ENCODE results near the gene HHATL. TPM values are rescaled to one million over a fixed set of nuclear protein-coding genes. Genes with fewer than 3 reads are reported as not detected.

The HHATL gene
- total and polyA plus RNA-seq, 10 of the 15 experiments (the other 5 are each of a cell fraction or from before 2014, with no cell fraction given) = not detected

DNA sequence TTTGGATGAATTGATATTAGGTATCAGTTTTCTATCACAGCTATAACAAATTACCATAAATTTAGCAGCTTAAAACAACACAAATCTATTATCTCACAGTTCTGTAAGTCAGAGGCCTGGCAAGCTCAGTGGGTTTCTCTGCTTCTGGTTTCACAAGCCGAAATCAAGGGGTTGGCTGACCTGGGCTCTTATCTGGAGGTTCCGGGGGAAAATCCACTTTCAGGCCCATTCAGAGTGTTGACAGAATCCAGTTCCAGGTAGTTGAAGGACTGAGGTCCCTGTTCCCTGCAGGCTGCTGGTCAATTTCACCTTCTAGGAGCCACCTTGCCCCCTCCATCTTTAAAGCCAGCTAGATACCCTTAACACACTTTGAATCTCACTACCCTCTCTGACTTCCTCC is 11.1 kb upstream of the HHATL start:
- no peak overlapping the region for H2AFZ ChIP-seq (ENCODE audit: control insufficient read depth, low read depth, low read length)
- FAIRE-seq = no peak
- H3K4me1 ChIP-seq (ENCODE audit: control insufficient read depth, insufficient read depth, low read length) = no peaks in the 10 kb centered on the region
- ChIA-PET SMC1A (ENCODE audit: uncharacterized antibody, unreplicated experiment) (no interaction called here), CTCF (interaction anchor here (0.7 kb wide), 1 partner anchor 118 kb away, joined by 5 read pairs; no protein-coding TSS in a partner anchor), RAD21 (ENCODE audit: unreplicated experiment) (no interaction called here), POLR2A (no interaction called here)
- no peaks in the 10 kb centered on the region for H3K79me2 ChIP-seq (ENCODE audit: control insufficient read depth, insufficient read depth, low read length)
- no peak for DNase-seq (ENCODE audit: low read depth, low spot score)
- in situ Hi-C loops (cut with MboI) = no loop called here
- no peak overlapping the region for H3K4me3 ChIP-seq
- no peaks in the 10 kb centered on the region for H4K20me1 ChIP-seq (ENCODE audit: control insufficient read depth, insufficient read depth)
- TF ChIP-seq SMAD1 (IDR thresholded peaks at IDR 0.05; ENCODE audit: low read depth, partially characterized antibody) (no peak), RCOR1 (conservative IDR thresholded peaks at IDR 0.05; ENCODE audit: low read depth, low read length) (no peak), MXI1 (IDR thresholded peaks at IDR 0.05; ENCODE audit: low read depth, low read length) (no peak), MYB (IDR thresholded peaks at IDR 0.05; ENCODE audit: borderline replicate concordance, low read depth, low read length) (no peak), ZBED1 (IDR thresholded peaks at IDR 0.05; ENCODE audit: borderline replicate concordance) (no peak), PAX5 (IDR thresholded peaks at IDR 0.05; ENCODE audit: borderline replicate concordance, low read depth, low read length) (no peak), TCF3 (IDR thresholded peaks at IDR 0.05; ENCODE audit: borderline replicate concordance, insufficient read depth, low read depth, low read length) (no peak), ZSCAN29 (IDR thresholded peaks at IDR 0.05) (no peak), KLF5 (IDR thresholded peaks at IDR 0.05; ENCODE audit: partially characterized antibody) (no peak), CBFB (IDR thresholded peaks at IDR 0.05; ENCODE audit: low read depth) (no peak), IRF4 (IDR thresholded peaks at IDR 0.05; ENCODE audit: low read depth, low read length) (no peak), SMARCA5 (IDR thresholded peaks at IDR 0.05) (no peak)
- TF ChIP-seq, protein P1, sequence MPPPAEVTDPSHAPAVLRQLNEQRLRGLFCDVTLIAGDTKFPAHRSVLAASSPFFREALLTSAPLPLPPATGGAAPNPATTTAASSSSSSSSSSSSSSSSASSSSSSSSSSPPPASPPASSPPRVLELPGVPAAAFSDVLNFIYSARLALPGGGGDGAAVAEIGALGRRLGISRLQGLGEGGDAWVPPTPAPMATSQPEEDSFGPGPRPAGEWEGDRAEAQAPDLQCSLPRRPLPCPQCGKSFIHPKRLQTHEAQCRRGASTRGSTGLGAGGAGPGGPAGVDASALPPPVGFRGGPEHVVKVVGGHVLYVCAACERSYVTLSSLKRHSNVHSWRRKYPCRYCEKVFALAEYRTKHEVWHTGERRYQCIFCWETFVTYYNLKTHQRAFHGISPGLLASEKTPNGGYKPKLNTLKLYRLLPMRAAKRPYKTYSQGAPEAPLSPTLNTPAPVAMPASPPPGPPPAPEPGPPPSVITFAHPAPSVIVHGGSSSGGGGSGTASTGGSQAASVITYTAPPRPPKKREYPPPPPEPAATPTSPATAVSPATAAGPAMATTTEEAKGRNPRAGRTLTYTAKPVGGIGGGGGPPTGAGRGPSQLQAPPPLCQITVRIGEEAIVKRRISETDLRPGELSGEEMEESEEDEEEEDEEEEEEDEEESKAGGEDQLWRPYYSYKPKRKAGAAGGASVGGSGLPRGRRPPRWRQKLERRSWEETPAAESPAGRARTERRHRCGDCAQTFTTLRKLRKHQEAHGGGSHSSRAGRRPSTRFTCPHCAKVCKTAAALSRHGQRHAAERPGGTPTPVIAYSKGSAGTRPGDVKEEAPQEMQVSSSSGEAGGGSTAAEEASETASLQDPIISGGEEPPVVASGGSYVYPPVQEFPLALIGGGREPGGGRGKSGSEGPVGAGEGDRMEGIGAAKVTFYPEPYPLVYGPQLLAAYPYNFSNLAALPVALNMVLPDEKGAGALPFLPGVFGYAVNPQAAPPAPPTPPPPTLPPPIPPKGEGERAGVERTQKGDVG (CRISPR knock-in tag; IDR thresholded peaks at IDR 0.05) = no peak
- TF ChIP-seq, protein P2, sequence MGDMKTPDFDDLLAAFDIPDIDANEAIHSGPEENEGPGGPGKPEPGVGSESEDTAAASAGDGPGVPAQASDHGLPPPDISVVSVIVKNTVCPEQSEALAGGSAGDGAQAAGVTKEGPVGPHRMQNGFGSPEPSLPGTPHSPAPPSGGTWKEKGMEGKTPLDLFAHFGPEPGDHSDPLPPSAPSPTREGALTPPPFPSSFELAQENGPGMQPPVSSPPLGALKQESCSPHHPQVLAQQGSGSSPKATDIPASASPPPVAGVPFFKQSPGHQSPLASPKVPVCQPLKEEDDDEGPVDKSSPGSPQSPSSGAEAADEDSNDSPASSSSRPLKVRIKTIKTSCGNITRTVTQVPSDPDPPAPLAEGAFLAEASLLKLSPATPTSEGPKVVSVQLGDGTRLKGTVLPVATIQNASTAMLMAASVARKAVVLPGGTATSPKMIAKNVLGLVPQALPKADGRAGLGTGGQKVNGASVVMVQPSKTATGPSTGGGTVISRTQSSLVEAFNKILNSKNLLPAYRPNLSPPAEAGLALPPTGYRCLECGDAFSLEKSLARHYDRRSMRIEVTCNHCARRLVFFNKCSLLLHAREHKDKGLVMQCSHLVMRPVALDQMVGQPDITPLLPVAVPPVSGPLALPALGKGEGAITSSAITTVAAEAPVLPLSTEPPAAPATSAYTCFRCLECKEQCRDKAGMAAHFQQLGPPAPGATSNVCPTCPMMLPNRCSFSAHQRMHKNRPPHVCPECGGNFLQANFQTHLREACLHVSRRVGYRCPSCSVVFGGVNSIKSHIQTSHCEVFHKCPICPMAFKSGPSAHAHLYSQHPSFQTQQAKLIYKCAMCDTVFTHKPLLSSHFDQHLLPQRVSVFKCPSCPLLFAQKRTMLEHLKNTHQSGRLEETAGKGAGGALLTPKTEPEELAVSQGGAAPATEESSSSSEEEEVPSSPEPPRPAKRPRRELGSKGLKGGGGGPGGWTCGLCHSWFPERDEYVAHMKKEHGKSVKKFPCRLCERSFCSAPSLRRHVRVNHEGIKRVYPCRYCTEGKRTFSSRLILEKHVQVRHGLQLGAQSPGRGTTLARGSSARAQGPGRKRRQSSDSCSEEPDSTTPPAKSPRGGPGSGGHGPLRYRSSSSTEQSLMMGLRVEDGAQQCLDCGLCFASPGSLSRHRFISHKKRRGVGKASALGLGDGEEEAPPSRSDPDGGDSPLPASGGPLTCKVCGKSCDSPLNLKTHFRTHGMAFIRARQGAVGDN (IDR thresholded peaks at IDR 0.05) = no peak
- TF ChIP-seq, protein P3, sequence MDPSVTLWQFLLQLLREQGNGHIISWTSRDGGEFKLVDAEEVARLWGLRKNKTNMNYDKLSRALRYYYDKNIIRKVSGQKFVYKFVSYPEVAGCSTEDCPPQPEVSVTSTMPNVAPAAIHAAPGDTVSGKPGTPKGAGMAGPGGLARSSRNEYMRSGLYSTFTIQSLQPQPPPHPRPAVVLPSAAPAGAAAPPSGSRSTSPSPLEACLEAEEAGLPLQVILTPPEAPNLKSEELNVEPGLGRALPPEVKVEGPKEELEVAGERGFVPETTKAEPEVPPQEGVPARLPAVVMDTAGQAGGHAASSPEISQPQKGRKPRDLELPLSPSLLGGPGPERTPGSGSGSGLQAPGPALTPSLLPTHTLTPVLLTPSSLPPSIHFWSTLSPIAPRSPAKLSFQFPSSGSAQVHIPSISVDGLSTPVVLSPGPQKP (IDR thresholded peaks at IDR 0.05; ENCODE audit: low read depth, low read length) = no peak
- 46% methylated on average over 2 of the region's 2 CpGs for WGBS (ENCODE audit: insufficient coverage, insufficient replicate concordance, low lambda C conversion rate, missing lambda C conversion rate)
- H3K36me3 ChIP-seq (ENCODE audit: control insufficient read depth in 2 of 2, insufficient read depth in 2 of 2, low read length in 1 of 2) = no peaks in the 10 kb centered on the region
- no peak for ATAC-seq
- H3K27me3 ChIP-seq (replicated peaks in 1 of 2; ENCODE audit: control insufficient read depth in 2 of 2, insufficient read depth in 2 of 2, low read length in 1 of 2) = no peaks in the 10 kb centered on the region; a peak in 3 of 4 replicates
- H3K9me3 ChIP-seq (replicated peaks; ENCODE audit: control insufficient read depth, insufficient read depth, low read length) = no peaks in the 10 kb centered on the region
- H3K9ac ChIP-seq (ENCODE audit: control insufficient read depth, insufficient read depth, low read length) = no peak overlapping the region
- no peak overlapping the region for H3K27ac ChIP-seq (ENCODE audit: control insufficient read depth, insufficient read depth)
- H3K4me2 ChIP-seq (ENCODE audit: control insufficient read depth, insufficient read depth) = no peak overlapping the region
- no TSS peak for BruUV-seq (replicated peaks)
- intact Hi-C loops (cut with micrococcal nuclease; ENCODE audit: unreplicated experiment) = no loop called here
